ENCODE data around the gene CDCP2. TPM values are rescaled to one million over a fixed set of nuclear protein-coding genes. Genes with fewer than 3 reads are reported as not detected.

The CDCP2 gene
- total RNA-seq, 1 donor from 2014 or later: not detected

DNA sequence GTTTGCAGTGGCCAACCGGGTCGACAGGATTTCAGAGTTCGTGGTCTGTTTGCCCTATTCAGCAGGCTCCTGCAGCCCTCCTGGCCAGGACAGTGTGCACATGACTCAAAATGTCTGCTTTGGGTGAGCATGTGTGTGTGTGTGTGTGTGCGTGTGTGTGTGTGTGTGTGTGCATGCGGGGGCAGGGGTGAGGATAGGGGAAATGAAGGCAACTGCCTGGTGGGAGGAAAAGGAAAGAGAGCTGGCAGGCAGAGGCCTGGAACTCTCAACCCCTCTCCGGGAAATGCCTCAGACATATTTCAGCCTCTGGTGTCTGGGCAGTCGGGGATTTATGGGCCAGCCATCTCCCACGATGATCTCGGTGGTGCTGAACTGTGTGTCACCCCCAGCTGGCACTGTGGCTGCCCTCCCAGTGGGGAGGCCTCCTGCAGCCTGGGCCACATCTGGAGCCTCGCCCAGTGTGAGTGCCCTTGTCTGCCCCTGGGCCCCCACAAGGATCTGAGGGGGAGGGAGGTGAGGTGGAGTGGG, 15.2 kb downstream of the CDCP2 start:
- DNase-seq (ENCODE audit: low read depth, low spot score): peak; percentile 17

- no peak for DNase-seq (ENCODE audit: low read depth, low spot score)
These were observed 15.8 kb downstream of the CDCP2 start for GRCh38 chr1:54136963-54137533.

DNA sequence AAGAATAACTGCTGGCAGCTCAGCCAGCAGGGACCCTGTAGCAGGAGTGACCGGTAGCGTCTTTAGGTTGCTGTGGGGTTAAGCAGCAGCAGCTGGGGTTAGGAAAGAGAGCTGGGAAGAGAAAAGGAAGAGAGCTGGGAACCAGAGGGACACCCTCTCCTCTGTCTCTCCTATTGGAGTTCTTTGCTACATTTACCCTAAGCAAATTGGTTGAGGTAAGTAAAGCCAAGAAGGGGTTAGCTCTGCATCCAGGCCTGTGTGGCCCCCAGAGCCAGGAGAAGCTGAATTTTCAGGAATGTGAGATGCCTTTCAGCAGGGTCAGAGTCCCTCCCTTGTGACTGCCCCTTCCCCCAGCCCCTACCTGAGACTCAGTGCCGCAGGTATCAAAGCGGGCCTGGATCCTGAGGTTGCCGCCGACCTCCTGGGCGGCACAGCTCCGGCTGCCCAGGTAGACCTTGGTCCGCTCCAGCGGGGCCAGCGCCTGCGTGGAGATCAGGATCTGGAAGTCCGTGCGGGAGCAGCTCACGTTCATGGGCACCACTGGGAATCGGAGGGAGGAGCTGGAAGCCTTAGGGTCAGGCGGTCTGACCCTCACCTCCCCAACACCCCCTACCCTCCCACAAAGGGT, 16.4 kb downstream of the CDCP2 start:
- no peak for DNase-seq (ENCODE audit: low read depth, low spot score)

DNA sequence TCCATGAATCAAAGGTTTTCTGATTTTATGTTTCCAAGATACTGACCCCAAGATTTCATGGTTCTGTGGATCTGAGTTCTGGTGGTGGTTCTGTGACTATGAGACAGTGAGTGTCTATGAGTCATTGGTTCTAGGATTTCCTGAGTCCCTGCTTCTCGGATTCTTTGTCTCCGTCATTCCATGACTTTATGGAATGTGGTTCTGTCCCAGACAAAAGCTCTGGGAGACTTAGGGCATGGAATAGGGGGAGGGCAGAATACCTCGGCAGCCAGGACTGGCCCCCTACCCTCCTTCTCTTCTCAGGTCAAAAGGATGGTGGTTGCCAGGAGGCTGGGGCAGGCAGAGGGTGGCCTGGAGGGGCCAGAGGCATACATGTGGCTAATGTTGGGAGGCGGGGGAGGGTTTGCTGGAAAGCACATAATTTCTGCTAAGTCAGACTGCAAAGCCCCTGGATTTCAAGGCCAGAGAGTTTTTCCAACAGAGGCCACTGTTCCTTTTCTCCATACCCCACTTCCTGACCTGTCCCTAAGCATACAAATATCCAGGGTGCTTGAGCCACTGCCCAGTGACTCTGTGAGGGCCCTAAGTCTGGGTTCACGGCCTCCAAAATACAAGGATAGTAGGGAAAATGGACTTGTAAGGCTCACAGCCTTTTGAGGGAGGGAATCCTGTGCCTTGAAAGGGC, 17.2 kb downstream of the CDCP2 start:
- no peak for DNase-seq (ENCODE audit: low read depth, low spot score)

- DNase-seq (ENCODE audit: low read depth, low spot score): no peak
These were observed 18.5 kb downstream of the CDCP2 start for GRCh38 chr1:54134295-54134694.

- no peak for DNase-seq (ENCODE audit: low read depth, low spot score)
These were observed 20.3 kb downstream of the CDCP2 start for GRCh38 chr1:54132495-54132894.

DNA sequence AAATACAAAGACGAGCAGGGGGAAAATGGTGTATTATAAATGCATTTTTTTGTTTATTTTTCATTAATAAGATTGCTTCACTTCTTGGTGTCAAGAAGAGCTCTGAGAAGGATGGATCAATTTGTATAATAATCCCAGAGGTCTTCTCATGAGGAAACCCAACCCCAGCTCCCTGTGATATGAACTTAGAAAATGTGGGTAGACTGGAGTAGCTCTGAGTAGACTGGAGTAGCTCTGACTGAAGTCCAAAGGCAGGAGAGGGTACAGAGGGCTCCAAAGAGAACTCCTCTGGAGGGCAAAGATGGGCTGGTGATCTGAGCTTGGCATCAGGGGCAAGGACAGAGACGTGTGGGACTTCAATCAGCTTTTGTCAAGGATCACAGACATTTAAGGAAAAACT, 21.4 kb downstream of the CDCP2 start:
- no peak for DNase-seq (ENCODE audit: low read depth, low spot score)

- no peak for DNase-seq (ENCODE audit: low read depth, low spot score)
These were observed 22.9 kb downstream of the CDCP2 start for GRCh38 chr1:54129858-54130257.

DNA sequence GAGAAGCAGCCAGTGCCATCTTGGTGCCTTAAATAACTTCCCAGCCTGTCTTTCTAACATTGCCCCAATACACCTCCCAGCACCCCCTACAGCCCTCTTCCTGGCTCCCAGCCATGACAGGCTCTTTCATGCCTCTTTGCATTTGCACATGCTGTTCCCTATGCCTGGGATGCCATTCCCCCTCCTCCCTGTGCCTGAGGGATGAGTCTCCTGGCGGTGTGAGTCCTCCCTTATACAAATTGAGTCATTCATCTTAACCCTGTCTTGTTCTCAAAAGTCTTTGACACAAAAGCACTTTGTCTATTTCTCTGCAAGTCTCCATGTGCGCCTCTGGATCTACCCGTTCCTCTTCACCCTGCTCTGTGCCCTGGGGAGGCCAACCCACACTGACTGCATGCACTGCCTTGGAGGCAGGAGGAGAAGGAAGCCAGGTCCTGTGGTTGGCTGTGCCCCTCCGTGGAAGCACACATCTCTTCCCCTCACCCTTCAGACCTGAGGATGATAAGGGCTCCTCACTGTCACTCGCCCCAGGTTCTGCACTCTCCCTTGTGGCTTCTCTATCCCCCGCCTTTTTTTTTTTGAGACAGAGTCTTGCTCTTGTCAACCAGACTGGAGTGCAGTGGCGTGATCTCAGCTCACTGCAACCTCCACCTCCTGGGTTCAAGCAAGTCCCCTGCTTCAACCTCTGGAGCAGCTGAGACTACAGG, 25.1 kb downstream of the CDCP2 start:
- no peak for DNase-seq (ENCODE audit: low read depth, low spot score)

- DNase-seq (ENCODE audit: low read depth, low spot score): no peak
These were observed 26.5 kb downstream of the CDCP2 start for GRCh38 chr1:54126271-54126815.

DNA sequence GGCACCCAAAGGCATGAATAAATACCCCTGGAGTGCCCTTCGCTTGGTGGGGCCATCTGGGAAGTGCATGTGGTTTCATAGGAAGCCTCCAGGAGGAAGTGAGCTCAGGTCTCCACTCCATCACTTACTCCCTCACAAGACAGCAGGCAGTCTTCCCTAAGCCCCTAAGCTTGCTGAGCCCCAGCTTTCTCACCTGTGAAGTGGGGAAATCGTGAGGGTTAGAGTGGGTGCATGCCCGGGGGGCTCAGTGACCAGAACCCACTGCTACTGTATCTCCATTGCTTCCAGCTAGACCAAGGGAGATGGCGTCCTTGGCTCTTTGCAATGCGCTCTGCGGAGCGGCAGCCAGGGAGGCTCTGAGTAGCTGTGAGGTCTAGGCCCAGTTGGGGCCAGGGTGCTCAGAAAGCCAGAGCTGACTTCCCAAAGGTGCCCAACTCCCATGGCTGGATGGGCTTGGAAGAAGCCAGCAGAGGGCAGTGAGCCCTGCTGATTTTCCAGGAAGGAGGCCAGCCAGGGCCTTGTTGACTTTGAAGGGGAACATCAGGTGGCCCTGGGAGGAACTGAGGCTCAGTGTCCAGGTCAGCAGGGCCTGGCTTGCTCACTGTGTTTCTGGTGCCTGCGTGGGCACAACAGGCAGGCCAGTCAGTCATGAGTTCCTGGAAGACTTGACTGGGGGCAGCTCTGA, 27.3 kb downstream of the CDCP2 start:
- no peak for DNase-seq (ENCODE audit: low read depth, low spot score)

DNA sequence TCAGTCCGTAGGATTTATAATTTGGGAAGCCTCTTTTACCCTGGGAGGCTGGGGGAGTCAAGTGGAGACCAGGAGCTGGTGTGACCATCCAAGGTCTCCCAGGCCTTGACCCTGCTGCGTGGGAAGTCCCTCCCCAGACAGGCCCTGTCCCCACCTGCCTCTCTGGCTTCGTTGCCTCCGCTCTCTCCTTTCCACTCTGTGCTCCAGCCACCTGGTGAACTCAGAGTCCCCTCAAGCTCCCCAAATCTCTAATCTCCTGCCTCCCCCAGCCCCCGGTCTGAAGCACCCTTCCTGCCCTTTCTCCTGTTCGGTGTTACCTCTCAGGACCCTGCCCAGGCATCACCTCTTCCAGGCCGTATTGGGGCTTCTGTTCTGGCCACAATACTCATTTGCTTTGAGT, 27.9 kb downstream of the CDCP2 start:
- no peak for DNase-seq (ENCODE audit: low read depth, low spot score)

DNA sequence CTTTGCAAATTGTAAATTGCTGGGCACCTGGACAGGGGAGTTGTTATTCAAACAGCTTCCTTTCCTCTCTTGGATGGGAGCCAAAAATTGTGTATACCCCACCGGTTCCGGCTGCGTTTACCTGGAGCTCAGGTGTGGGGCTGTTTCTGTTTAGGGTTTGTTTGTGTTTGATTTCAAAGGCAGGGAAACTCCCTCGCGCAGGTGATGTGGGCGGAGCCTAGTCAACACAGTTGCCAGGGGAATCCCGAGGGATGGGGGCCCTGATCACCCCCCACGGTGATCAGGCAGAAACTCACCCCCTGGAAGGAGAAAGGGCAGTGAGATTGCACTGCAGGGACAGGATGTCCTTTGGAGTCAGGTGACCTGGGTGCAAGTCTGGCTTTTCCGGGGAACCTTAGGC, 28.3 kb downstream of the CDCP2 start:
- DNase-seq (ENCODE audit: low read depth, low spot score): no peak

DNA sequence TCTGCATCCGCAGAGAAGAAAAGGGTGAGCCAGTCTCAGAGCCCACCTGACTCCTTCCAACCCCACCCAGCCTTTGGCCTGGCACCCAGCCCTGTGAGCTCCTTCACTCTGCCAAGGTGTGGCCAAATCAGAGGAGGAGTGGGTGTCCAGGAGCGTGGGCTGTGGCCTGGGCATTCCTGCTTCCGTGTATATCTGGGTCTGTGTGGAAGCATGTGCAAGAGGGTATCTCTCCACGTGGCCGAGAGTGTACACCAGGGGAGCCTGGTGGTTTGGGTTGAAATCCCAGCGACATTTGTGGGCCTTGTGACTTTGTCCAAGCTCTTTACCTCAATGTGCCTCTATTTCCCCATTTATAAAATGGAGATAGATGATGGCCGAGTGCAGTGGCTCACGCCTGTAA, 29.8 kb downstream of the CDCP2 start:
- DNase-seq (ENCODE audit: low read depth, low spot score): no peak

GRCh38 chr1:54122135-54122751, 30.6 kb downstream of the CDCP2 start:
- DNase-seq (ENCODE audit: low read depth, low spot score): no peak

DNA sequence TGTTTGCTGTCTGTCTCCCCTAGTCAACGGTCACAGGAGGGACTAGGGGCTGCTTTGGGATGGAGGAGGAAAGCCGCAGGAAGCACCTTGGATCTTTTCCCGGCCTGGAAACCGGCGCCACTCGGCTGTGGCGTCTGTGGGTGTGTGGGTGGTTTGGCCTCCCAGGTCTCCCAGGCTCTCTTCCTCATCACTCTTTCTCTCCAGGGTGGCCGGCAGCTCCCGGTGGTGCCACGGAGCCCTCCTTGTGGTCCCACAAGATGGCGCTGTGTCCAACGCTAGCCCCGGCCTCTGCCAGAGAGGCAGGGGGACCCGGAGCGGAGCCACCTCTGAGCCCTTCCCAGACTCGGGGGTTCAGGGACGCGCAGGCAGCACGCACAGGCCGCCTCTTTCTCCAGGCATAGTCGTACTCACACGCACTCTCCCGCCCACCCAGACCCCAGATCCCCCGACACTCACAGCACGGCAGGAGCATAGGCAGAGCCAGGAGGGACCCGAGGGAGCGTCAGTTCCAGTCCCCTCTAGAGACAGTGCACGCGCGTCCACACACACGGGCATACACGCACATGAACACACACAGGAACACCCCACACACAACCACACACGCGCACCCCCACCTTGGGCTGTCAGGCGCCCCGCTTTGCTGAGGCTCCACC, 31.2 kb downstream of the CDCP2 start:
- peak; percentile 27 for DNase-seq (ENCODE audit: low read depth, low spot score)

DNA sequence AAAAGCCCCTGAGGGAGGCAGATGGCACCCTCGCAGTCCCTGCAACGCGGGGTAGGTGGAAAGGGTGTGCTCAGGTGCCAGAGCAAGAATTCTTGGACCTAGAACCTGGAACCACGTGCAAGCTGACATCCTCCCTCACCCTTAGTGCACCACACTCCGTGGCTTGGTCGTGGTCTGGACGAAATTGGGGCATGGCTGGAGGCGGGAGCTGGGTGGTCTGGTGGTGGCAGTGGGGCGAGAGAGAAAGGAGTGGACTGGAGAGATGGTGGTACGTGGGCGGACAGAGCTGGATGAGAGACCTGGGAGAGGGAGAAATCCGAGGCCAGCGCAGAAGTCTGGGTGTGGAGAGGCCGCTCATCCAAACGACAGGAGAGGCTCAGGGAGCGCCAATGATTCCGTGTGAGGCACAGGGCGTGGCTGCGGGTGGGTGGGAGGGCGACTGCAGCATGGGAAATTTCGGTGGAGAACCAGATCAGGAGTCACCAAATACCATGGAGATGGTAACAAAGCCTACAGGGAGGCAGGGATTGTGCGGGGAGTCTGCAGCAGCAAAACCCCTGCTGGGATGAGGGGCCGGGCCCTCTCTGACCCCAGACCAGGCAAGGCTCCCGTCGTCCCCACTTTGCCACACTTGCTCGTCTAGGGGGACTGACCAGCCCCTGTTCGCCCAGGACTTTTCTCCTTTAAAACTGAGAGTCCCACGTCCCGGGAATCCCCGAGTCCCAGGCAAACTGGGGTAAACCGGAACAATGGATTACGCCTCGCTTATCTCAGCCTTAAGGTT, 31.9 kb downstream of the CDCP2 start:
- DNase-seq (ENCODE audit: low read depth, low spot score): no peak

- DNase-seq (ENCODE audit: low read depth, low spot score): no peak
These were observed 32.6 kb downstream of the CDCP2 start for GRCh38 chr1:54120018-54120697.

DNA sequence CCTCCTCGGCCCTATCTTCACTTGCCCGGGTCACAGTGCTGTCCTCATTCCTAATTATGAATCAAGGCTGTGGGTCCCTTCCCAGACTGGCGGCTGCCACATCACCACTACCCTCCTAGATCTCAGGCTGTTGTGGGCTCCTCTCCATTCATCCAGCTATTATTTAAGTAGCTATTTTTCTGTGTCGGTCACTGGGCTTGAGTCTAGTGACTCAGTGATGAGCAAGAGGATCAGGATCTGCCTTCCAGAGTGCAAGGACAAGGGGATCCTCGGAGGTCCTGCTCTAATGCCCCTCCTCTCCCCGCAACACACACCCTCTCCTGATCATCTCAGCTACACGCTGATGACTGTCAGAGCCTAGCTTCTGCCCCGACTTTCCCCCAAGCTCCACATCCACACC, 34.1 kb downstream of the CDCP2 start:
- no peak for DNase-seq (ENCODE audit: low read depth, low spot score)

Measured in pulmonary artery endothelial cell (primary cell).